GM19372 (cell line): Measurements from ENCODE around the gene HDAC5.
"Not testable (repeated sequence)": the region's sequence is repeated elsewhere in the genome, so short reads cannot be mapped to it uniquely, and the experiment has no call there.

Source experiments
- ATAC-seq: cut with Tn5 transposase; IDR thresholded peaks from one replicate; pipeline ENCODE4 v1.9.1; 2021; ENCODE audit warnings: mild to moderate bottlenecking, low read depth, moderate library complexity; ENCODE audit not compliant: unreplicated experiment

The HDAC5 gene

DNA sequence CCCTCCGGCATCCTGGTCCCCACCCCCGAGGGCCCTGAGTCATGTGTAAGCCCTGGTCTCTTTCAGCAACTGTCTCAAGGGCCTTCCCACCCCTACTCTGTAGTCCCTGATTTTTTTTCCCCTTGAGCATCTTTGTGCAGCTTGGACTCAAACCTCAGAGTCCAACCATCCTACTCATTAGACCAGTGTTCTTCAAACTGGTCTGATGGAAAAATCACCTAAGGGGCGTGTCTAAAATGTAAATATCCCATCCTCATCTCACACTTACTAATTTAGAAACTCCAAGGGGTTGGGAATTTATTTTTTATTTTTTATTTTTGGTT, 52.3 kb downstream of the HDAC5 start:
- ATAC-seq: no peak

DNA sequence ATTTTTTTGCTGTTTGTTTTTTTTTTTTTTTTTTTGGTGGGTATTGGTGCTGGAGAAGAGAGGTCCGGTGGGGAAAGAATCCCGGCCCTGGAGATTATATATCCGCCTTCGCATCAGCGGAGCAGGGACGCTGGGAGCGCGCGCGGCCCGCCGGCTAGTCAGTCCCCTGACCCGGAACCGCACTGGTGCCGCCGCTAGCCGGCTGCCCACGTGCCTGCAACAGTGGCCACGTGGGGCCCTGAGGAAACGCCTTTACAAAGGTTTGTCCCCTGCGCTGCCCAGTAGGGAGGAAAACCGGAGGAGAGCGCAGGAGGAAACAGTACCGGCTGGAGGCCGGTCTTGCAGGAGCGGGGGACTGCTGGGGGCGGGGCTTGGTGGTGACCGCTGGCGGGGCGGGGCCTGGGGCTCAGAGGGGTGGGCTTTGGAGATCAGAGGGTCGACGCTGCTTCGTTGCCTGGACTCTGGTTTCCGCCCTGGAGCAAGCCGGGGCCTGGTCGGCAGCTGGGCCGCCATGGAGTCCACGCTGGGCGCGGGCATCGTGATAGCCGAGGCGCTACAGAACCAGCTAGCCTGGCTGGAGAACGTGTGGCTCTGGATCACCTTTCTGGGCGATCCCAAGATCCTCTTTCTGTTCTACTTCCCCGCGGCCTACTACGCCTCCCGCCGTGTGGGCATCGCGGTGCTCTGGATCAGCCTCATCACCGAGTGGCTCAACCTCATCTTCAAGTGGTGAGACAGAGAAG, 52.8 kb downstream of the HDAC5 start, which contains the start of gene G6PC3:
Gene G6PC3, plus strand, starts transcription at position 281 of the 743 bp plus-strand sequence. Its CDS starts 231 bp downstream, at position 512.
- ATAC-seq: peak; percentile 66

DNA sequence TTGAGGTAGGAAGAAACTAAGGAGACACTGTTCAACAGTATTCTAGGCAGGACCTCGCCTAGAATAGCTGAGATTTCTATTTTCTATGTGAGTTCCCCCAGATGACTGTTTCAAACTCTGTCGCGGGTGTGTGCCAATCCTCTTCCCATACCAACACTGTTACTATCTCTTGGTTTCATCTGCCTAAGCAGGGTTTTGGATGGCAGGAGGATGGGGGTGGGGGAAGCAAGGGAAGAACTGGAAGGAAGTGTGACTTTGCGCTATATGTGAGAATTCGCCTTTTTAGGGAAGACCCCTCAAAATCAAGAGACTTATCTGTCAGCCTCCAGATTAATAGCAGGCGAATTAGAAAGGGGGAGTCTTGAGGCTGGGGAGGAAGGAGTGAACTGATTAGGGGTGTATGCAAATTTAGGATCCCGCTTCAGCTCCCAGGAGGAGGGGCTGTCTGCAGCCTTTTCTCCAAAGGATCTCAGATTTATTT, 53.4 kb downstream of the HDAC5 start:
- no peak for ATAC-seq

DNA sequence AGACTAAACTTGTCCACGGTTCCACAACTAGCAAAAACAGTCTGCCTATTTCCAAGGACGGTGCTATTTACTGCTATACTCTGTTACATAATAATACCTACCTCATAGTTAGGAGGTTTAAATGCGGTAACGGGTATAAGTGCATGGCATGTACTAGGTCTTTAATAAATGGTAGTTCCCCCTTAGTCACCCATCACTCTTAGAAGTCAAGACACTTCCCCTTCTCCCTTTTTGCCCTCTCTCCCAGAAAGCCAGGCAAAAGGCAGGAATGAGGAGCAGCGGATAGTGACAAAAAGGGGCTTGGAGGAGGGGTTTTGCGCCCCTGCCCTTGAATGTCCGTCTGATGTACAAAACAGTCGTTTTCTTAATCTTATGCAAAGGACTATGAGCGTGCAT, 55.9 kb downstream of the HDAC5 start:
- ATAC-seq: no peak

DNA sequence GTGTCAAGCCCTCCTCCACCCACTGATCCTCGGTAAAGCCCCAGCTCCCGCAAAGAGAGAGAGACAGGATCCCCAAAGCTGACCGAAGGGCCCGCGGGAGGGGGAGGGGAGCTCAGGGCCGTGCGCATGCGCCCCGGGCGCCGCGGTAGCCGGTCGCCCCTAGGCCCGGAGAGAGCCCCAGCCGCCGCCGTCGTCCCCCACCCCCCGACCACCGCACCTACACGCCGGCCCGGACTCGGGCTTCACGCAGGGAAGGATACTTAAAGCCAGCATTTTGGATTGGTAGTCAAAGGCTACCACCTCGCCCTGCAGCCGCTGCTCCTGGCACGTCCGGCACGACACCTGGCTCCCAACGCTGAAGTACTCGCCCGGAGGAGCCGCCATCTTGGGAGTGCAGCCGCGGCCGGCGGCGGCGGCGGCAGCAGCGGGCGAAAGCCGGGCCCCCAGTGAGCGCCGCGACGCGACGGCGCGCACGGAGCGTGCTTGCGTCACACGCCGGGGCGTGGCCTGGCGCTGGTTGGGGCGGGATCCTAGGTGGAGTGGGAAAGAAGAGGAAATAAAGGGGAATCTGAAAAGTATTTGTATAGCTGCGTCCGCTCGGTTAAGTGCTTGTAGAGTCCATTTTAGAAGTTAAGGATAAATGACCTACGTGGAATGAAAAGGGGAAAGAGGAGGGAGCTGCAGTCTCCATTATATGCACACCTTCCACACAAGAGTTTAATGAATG, 57.1 kb downstream of the HDAC5 start, which contains the start of gene LSM12:
Gene LSM12, minus strand, starts transcription at position 468 of the 727 bp plus-strand sequence. Its CDS starts 84 bp downstream, at position 384.
- ATAC-seq: peak; percentile 50

DNA sequence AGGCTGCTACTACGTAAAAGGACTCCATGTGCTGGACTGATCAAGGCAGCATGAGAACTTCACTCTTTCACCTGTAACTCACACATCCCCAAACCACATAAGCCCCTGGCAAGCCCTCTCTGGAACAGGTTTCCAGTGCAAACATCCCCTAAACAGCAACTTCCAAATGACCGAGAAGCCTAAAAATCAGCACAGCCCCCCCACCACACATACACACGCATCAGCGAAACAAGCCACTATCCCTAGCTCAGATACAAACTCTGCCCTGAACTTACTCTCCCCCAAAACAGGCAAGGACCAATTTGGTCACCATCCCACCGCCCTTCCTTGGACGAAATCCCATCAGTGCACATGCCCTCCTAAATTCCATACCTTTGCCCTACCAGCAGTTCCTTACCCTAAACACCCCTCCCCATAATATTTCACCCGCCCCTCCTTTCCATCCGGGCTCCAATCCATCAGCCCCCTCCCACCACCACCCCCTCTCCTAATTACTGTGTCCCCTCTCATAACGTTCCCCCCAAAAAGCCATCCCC, 57.7 kb downstream of the HDAC5 start:
- no peak for ATAC-seq

DNA sequence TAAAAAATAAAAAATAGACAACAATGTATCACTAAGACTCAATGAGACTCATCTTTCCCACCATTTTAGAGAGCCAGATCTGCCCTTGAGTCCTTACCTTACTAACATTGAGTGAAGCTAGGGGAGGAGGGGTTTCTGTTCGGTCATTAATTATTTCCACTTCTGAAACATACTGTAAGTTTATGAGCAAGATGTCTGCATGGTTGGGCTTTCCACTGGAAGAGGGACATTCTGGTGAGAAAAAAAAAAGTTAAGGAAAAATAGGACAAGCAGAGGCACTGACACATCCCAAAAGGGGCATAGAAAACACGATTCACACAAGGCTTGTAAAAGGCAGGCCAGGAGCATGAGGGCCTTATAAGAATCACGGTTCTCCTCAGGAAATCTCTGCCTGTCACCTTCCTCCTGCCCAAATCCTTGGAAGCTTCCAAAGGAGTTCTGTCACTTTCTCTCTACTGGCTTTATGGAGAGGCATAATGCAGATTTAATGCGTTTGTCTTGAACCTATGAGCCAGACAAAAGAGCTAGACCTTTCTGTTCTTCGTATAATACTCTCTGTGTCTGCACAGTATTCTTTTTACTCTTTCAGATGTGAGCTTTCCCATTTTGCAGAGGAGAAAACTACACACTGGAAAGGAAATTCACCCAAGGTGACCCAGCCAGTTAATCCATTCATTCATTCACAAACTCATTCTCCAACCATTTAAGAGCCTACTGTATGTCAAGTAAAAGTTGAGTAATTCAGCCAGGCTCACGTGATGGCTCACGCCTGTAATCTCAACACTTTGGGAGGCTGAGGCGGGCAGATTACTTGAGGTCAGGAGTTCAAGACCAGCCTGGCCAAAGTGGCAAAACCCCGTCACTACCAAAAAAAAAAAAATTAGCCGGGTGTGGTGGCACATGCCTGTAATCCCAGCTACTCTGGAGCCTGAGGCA, 59.5 kb downstream of the HDAC5 start:
- ATAC-seq: no peak

DNA sequence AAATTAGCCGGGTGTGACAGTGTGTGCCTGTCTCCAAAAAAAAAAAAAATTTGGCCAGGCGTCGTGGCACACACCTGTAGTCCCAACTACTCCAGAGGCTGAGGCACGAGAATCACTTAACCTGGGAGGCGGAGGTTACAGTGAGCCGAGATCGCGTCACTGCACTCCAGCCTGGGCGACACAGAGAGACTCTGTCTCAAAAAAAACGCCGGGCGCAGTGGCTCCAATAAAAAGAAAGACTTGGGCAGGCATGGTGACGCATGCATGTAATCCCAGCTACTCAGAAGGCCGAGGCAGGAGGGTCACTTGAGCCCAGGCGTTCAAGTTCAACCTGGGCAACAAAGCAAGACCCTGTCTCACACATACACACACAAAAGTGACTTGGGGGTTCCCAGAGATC, 60.6 kb downstream of the HDAC5 start:
- ATAC-seq: no peak

DNA sequence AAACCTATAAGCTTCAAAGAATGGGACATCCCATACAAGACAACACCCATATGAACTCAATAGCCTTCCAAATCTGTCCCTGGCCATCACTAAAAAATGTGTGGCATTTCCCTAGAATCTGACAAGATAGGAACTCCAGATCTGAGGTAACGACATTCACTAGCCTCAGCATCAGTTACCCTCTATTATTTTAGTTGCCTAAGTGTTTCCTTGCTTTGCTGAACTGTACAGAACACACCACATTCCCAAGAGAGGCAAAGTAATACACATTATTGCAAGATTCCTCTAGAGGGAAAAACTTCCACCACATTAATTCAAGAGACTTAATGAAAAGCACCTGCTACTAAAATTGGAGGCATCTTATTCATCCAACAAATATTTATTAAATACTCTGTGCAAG, 62.0 kb downstream of the HDAC5 start:
- no peak for ATAC-seq

DNA sequence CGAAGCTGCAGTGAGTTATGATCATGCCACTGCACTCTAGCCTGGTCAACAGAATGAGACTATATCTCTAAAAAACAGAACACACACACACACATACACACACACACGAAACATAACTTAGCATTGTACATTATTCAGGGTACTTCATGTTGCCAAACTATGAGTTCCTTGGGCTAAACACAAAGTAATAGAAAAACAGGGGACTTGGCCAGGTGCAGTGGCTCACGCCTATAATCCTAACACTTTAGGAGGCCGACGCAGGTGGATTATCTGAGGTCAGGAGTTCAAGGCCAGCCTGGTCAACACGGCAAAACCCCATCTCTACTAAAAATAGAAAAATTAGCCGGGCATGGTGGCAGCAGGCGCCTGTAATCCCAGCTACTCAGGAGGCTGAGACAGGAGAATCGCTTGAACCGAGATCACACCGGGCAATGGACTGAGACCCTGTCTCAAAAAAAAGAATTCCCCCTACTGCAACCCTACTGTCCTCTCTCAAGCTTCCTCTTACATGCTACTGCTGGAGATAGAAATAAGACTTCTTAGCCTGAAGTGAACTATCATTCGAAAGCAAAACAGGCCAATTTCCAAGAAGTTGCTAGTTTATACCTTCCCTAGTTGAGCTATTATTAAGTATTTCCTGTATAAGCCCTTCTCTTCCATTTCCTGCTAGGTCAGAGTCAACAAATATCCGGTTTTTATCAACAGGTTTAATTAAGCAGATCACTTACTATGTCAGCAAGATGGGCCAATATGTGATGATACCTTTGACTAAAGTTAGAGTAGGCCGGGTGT, 64.1 kb downstream of the HDAC5 start:
- no peak for ATAC-seq

DNA sequence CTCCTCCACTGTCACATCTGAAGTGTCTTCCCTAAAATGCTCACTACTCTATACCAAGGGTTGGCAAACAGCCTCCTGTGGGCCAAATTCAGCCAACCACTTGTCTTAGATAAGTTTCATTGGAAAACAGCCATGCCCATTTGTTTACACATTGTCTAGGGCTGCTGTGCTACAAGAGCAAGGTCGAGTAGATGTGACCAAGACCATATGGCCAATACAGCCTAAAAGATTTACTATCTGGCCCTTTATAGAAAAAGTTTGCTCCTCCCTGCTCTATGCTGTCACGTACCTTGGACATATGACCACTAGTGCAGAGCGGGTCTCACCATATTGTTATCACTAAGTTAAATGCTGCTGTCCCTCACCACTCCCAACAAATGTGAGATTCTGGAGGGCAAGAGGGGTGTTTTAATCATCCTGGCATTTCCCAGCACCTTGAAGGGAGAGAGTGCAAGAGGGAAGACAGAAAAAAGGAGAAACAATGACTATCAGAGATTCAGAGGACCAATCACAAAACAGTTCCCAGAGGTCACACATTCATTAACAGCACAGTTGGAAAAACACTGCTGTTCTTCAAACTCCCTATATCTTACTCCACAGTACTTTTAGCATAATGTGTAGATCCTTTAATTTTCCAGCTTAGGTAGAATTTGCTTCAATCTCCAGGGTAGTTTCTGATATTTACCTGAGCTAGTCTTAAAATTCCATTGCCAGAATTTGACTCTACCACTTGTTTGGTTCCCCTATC, 70.1 kb downstream of the HDAC5 start:
- no peak for ATAC-seq

DNA sequence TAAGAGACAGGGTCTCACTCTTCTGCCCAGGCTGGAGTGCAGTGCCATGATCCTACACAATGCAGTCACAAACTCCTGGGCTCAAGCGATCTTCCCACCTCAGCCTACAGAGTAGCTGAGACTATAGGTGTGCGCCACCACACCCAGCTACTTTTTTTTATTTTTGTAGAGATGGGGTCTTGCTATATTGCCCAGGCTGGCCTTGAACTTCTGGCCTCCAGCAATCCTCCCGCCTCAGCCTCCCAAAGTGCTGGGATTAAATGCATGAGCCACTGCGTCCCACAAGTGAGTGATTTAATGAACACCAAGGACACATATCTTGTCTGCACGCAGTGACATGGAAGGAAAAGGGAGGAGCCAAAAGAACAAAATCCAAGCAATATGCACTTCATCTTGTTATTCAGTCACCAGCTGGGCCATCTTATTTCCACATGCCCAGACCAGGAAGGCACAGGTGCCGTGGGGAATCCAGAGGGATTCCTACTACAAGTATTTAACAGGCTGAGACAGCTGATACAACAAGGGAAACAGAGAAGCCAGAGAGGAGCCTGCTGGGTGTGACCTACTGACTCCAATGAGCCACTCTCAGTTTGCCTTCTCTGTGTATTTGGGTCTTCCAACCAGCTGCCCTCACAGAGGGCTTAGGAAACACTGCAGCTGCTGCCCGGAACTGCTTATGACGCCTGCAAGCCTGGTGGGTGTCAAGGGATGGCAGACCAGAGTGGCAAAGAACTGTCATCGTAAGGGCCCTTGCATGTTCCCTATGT, 74.0 kb downstream of the HDAC5 start:
- ATAC-seq: no peak

DNA sequence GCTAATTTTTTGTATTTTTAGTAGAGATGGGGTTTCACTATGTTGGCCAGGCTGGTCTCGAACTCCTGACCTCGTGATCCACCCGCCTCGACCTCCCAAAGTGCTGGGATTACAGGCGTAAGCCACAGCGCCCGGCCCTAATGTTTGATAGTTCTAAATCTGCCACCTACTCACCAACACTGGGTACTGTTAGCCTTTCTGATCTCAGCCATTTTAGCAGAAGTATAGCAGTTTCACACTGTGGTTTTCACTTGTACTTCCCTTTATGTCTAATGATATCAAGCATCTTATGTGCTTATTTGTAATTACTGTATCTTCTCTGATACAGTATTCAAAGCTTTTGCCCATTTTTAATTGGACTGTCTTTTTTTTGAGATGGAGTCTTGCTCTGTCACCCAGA, 76.5 kb downstream of the HDAC5 start:
- ATAC-seq: not testable (repeated sequence)

DNA sequence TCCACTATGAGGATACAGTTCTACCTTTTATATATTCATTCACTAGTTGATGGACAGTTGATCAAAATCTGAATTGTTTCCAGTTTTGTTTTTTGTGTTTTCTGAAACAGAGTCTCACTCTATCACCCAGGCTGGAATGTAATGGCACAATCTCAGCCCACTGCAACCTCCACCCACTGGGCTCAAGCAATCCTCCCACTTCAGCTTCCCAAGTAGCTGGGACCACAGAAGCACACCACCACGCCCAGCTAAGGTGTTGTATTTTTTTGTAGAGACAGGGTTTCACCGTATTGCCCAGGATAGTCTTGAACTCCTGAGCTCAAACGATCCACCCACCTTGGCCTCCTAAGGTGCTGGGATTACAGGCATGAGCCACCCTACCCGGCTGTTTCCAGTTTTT, 78.0 kb downstream of the HDAC5 start:
- no peak for ATAC-seq

DNA sequence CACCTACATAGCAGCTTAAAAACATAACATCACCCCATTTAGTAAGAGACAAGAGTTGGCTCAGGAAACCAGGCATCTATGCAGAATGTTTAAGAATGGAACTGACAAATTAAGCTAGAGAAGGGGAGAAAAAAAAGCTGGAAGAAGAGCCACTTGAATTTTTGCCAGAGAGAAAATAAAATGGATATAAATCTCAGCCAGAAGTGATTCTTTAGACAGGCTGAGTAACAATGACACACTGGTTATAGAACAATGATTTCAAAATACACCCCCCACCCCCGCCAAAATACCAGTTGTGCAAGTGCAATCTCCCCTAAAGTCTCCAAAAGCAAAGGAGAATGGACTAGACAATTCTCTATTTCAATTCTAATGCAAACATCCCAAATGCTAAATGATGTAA, 79.4 kb downstream of the HDAC5 start:
- ATAC-seq: no peak

DNA sequence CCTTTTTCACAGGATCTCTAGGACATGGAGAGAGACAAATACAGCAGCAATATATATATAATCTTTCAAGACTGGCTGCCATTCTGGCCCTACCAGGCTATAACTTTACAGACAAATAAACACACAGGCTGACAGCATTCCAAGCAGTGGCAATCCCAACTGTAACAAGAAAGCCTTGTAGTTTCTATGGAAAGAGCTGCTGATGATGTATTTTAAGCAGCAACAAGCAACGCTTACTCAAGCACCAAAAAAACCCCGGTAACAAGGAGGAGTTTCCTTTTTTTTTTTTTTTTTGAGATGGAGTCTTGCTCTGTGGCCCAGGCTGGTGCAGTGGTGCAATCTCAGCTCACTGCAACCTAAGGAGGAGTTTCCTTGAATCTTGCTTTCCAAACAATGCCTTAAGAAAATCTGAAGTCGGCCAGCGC, 80.2 kb downstream of the HDAC5 start:
- ATAC-seq: no peak

DNA sequence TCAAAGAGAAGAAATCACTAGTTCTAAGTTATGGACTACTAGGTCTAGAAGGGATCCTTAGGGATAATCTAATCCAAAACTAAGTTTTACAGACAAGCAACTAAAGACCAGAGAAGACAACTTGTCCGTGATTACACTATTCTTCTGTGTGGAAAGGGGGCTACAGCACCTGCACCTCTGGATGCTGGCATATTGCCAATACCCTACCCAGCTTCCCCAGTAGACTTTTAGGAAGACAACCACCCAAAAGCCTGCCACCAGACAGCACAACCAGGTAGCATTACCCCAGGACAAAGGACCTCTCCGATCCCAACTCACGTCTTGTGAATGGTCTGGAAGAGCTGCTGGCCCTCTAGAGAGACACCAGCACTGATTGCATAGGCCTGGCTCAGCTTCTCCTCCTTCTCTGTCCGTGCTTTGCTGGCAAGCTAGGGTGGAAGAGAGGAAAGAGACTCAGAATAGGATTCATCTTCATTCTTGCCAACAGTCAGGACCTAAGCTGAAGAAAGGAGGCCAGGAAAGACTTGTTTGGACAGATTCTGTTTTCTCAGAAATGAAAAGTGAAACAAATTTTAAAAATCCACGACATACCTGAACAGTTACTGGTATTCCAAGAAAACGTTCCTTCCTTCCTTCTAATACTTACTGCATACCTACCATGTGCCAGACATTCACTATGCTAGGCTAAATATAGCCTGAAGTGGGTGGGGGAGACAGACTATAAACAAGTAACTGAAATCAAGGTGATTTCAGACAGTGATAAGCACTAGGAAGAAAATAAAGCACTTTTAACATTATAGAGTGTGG, 83.4 kb downstream of the HDAC5 start:
- no peak for ATAC-seq
